SU-DHL-6 (cell line): ENCODE results near the gene BPIFB3.

Experiments
- H2AFZ ChIP-seq: fragments of 200-600 bp; sonication (generic); 2 replicates; pipeline ENCODE4 v1.6.1; 2014; ENCODE audit warnings: low read depth, mild to moderate bottlenecking, moderate library complexity, mixed read lengths, antibody characterized with exemption, low read length; ENCODE audit not compliant: severe bottlenecking
- H3F3A ChIP-seq: fragments of 200-600 bp; shearing (Covaris generic); 2 replicates; pipeline ENCODE4 v1.6.0; 2016; ENCODE audit warnings: antibody characterized with exemption, mild to moderate bottlenecking; ENCODE audit not compliant: insufficient read depth
- H3K27ac ChIP-seq: fragments of 200-600 bp; sonication (generic); 2 replicates; pipeline ENCODE4 v1.5.1; 2016; ENCODE audit warnings: low read depth, mild to moderate bottlenecking, low read length, moderate library complexity, mixed read lengths
- H3K27me3 ChIP-seq: fragments of 200-600 bp; sonication (generic), shearing (Covaris generic); 2 replicates; pipeline ENCODE4 v1.6.0; 2014; ENCODE audit warnings: mild to moderate bottlenecking, low read length
- H3K36me3 ChIP-seq: fragments of 200-600 bp; sonication (generic); 2 replicates; pipeline ENCODE4 v1.6.1; 2014; ENCODE audit warnings: mild to moderate bottlenecking, low read length, mixed read lengths
- H3K4me2 ChIP-seq: fragments of 300-600, 200-600 bp; shearing (Covaris generic), sonication (generic); 2 replicates; pipeline ENCODE4 v1.6.0; 2014; ENCODE audit warnings: low read length, low read depth, mild to moderate bottlenecking; ENCODE audit not compliant: poor library complexity, severe bottlenecking
- H3K4me3 ChIP-seq: fragments of 200-600 bp; sonication (generic); 2 replicates; pipeline ENCODE4 v1.5.1; 2014; ENCODE audit warnings: antibody characterized with exemption, low read length, mild to moderate bottlenecking, mixed read lengths; ENCODE audit not compliant: insufficient read depth, poor library complexity, severe bottlenecking
- H3K79me2 ChIP-seq: fragments of 200-600 bp; sonication (generic); 2 replicates; pipeline ENCODE4 v1.6.1; 2014; ENCODE audit warnings: mild to moderate bottlenecking, low read length, moderate library complexity; ENCODE audit not compliant: insufficient read depth
- H3K9ac ChIP-seq: fragments of 200-600 bp; sonication (generic); 2 replicates; pipeline ENCODE4 v1.7.0; 2014; ENCODE audit warnings: mild to moderate bottlenecking, low read length
- H3K9me2 ChIP-seq: fragments of 200-600 bp; sonication (generic); replicated peaks from 2 replicates; pipeline ENCODE4 v1.6.1; 2014; ENCODE audit warnings: low read length; ENCODE audit not compliant: insufficient read depth
- H3K9me3 ChIP-seq: fragments of 200-600 bp; sonication (generic); 2 replicates; pipeline ENCODE4 v1.6.1; 2014; ENCODE audit warnings: low read length, mixed read lengths; ENCODE audit not compliant: insufficient read depth
- H4K20me1 ChIP-seq: fragments of 200-600 bp; sonication (generic); 2 replicates; pipeline ENCODE4 v1.6.1; 2014; ENCODE audit warnings: low read depth, mild to moderate bottlenecking, antibody characterized with exemption, low read length, moderate library complexity, mixed read lengths
- CTCF ChIP-seq: fragments of 200-600 bp; sonication (generic); IDR thresholded peaks from one replicate; pipeline ENCODE4 v1.5.1; 2017; ENCODE audit warnings: antibody characterized with exemption, mild to moderate bottlenecking, low read length, moderate library complexity; ENCODE audit not compliant: insufficient read depth, poor library complexity, severe bottlenecking
- EZH2phosphoT487 ChIP-seq: fragments of 200-600 bp; sonication (generic), shearing (Covaris generic); conservative IDR thresholded peaks from 2 replicates; pipeline ENCODE4 v1.6.1; 2018; ENCODE audit warnings: mild to moderate bottlenecking, antibody characterized with exemption, low read length, moderate library complexity, mixed read lengths

Gene BPIFB3

GRCh38 chr20:33016581-33017109, 37.1 kb upstream of the BPIFB3 start:
- Histone ChIP-seq H3K9me3 (no peaks in the 10 kb centered on the region), H2AFZ (no peak overlapping the region), H3K9me2 (no peaks in the 10 kb centered on the region), H3K4me2 (no peak overlapping the region), H3K9ac (no peak overlapping the region), H3K4me3 (no peak overlapping the region), H3F3A (no peaks in the 10 kb centered on the region), H3K27me3 (no peaks in the 10 kb centered on the region; the same call in 1 of the 2 replicates), H3K79me2 (no peaks in the 10 kb centered on the region), H3K36me3 (no peaks in the 10 kb centered on the region), H4K20me1 (no peaks in the 10 kb centered on the region), H3K27ac (no peak overlapping the region)
- TF ChIP-seq CTCF, result no peak
- TF ChIP-seq EZH2phosphoT487, result no peak

GRCh38 chr20:33017542-33017941, 36.2 kb upstream of the BPIFB3 start:
- H2AFZ ChIP-seq, result no peak overlapping the region
- H3F3A ChIP-seq, result no peaks in the 10 kb centered on the region
- no peaks in the 10 kb centered on the region for H3K79me2 ChIP-seq
- no peak overlapping the region for H3K4me3 ChIP-seq
- no peaks in the 10 kb centered on the region for H4K20me1 ChIP-seq
- no peak overlapping the region for H3K4me2 ChIP-seq
- no peak overlapping the region for H3K9ac ChIP-seq
- H3K9me3 ChIP-seq, result no peaks in the 10 kb centered on the region
- H3K27ac ChIP-seq, result no peak overlapping the region
- TF ChIP-seq CTCF, result no peak
- no peak for TF ChIP-seq EZH2phosphoT487
- no peaks in the 10 kb centered on the region; the same call in 1 of the 2 replicates for H3K27me3 ChIP-seq
- H3K9me2 ChIP-seq, result no peaks in the 10 kb centered on the region
- no peaks in the 10 kb centered on the region for H3K36me3 ChIP-seq

GRCh38 chr20:33018169-33018931, 35.4 kb upstream of the BPIFB3 start:
- Histone ChIP-seq H3F3A (no peaks in the 10 kb centered on the region), H3K4me2 (no peak overlapping the region), H3K36me3 (no peaks in the 10 kb centered on the region), H3K27ac (no peak overlapping the region), H2AFZ (no peak overlapping the region), H4K20me1 (no peaks in the 10 kb centered on the region), H3K9me3 (no peaks in the 10 kb centered on the region), H3K9ac (no peak overlapping the region), H3K4me3 (no peak overlapping the region), H3K9me2 (no peaks in the 10 kb centered on the region), H3K79me2 (no peaks in the 10 kb centered on the region), H3K27me3 (no peaks in the 10 kb centered on the region; the same call in 1 of the 2 replicates)
- TF ChIP-seq EZH2phosphoT487 (no peak), CTCF (no peak)
